Loucy (cell line): Measurements from ENCODE around the gene FBLN2.

ENCODE experiments used
- EZH2phosphoT487 ChIP-seq: fragments of 200-600 bp; IDR thresholded peaks from 2 replicates; pipeline ENCODE4 v1.6.1; 2018; ENCODE audit warnings: antibody characterized with exemption, mild to moderate bottlenecking, moderate library complexity, borderline replicate concordance
- TF ChIP-seq, protein P1 (sequence below): fragments of 200-600 bp; sonication (generic); conservative IDR thresholded peaks from 2 replicates; pipeline ENCODE4 v1.5.1; 2014; ENCODE audit warnings: mild to moderate bottlenecking, antibody characterized with exemption, low read length

DNA sequence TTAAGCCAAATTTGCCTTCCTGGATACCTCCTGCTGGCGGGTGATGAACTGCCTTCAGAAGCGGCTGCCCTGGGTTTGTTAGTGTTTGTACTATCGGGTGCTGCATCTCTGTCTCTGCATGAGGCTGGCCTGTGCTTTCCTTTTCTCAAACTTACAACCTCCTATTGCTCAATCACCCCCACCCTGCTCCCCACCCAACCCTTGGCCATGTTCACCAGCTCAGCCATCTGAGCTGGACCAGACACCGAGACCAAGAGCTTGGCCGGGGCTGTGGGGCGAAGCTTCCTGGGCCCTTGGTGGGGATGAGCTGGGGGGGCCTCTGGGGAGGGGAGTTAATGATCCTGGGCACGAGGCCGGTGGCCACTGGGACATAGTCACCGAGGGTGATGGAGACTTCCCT, 16.8 kb upstream of the FBLN2 start:
- TF ChIP-seq, protein P1, sequence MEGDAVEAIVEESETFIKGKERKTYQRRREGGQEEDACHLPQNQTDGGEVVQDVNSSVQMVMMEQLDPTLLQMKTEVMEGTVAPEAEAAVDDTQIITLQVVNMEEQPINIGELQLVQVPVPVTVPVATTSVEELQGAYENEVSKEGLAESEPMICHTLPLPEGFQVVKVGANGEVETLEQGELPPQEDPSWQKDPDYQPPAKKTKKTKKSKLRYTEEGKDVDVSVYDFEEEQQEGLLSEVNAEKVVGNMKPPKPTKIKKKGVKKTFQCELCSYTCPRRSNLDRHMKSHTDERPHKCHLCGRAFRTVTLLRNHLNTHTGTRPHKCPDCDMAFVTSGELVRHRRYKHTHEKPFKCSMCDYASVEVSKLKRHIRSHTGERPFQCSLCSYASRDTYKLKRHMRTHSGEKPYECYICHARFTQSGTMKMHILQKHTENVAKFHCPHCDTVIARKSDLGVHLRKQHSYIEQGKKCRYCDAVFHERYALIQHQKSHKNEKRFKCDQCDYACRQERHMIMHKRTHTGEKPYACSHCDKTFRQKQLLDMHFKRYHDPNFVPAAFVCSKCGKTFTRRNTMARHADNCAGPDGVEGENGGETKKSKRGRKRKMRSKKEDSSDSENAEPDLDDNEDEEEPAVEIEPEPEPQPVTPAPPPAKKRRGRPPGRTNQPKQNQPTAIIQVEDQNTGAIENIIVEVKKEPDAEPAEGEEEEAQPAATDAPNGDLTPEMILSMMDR: no peak
- TF ChIP-seq EZH2phosphoT487: no peak
